HG03432 (cell line): ENCODE results near the gene ZNF763.
"Not testable (repeated sequence)": the region's sequence is repeated elsewhere in the genome, so short reads cannot be mapped to it uniquely, and the experiment has no call there.

Source experiments
- ATAC-seq: cut with Tn5 transposase; IDR thresholded peaks from one replicate; pipeline ENCODE4 v1.9.1; 2021; ENCODE audit warnings: mild to moderate bottlenecking, moderate library complexity; ENCODE audit not compliant: unreplicated experiment

ZNF763 gene

GRCh38 chr19:11971041-11971440, 6.2 kb downstream of the ZNF763 start:
- ATAC-seq: no peak

GRCh38 chr19:11973019-11973810, 8.4 kb downstream of the ZNF763 start:
- no peak for ATAC-seq

- no peak for ATAC-seq
These were observed 13.8 kb downstream of the ZNF763 start for GRCh38 chr19:11978492-11979100.

GRCh38 chr19:11979527-11979926, 14.7 kb downstream of the ZNF763 start:
- no peak for ATAC-seq

- ATAC-seq: no peak
These were observed 17.7 kb downstream of the ZNF763 start for GRCh38 chr19:11982526-11982925.

- no peak for ATAC-seq
These were observed 20.1 kb downstream of the ZNF763 start for GRCh38 chr19:11984986-11985385.

- ATAC-seq: no peak
These were observed 21.9 kb downstream of the ZNF763 start for GRCh38 chr19:11986754-11987153.

- ATAC-seq: peak; percentile 83
These were observed 22.8 kb downstream of the ZNF763 start for GRCh38 chr19:11987405-11988281.

- no peak for ATAC-seq
These were observed 24.2 kb downstream of the ZNF763 start for GRCh38 chr19:11989112-11989456.

- ATAC-seq: not testable (repeated sequence)
These were observed 27.1 kb downstream of the ZNF763 start for GRCh38 chr19:11991921-11992320.

- no peak for ATAC-seq
These were observed 30.3 kb downstream of the ZNF763 start for GRCh38 chr19:11995174-11995573.

- peak; percentile 78 for ATAC-seq
These were observed 35.5 kb downstream of the ZNF763 start for GRCh38 chr19:12000152-12000981.

GRCh38 chr19:12015015-12015752, 50.3 kb downstream of the ZNF763 start:
- no peak for ATAC-seq

GRCh38 chr19:12015753-12016116, 50.9 kb downstream of the ZNF763 start:
- ATAC-seq: no peak
